BJ (cell line): Measurements from ENCODE around the gene PMIS2. TPM values are rescaled to one million over a fixed set of nuclear protein-coding genes. Genes with fewer than 3 reads are reported as not detected.

Experiments used
- CTCF ChIA-PET: fragments of 350-600 bp; formaldehyde crosslinking; extraction: SDS; loops from one replicate; lab custom pipeline; 2021; ENCODE audit warnings: antibody characterized with exemption, inconsistent platforms; lab: Yijun Ruan, JAX
- POLR2A ChIA-PET: fragments of 300-600 bp; sonication (Branson Sonifier 250); formaldehyde crosslinking; extraction: SDS; loops from one replicate; lab custom pipeline; 2021; ENCODE audit warnings: antibody characterized with exemption; lab: Charles Lee
- DNase-seq: peaks from one replicate; pipeline ENCODE4 v3.0.0-alpha.2; 2011; ENCODE audit warnings: low read depth
- H3K27me3 ChIP-seq: 2 replicates; pipeline ENCODE4 v1.6.0; 2011; ENCODE audit warnings: low read length; ENCODE audit not compliant: control insufficient read depth, insufficient read depth
- H3K36me3 ChIP-seq: 2 replicates; pipeline ENCODE4 v1.5.1; 2011; ENCODE audit warnings: low read length; ENCODE audit not compliant: control insufficient read depth, insufficient read depth
- H3K4me3 ChIP-seq: 2 replicates; pipeline ENCODE4 v1.5.1; 2011; ENCODE audit warnings: low read depth, mild to moderate bottlenecking, control low read depth, low read length
- CTCF ChIP-seq: IDR thresholded peaks from 2 replicates; pipeline ENCODE4 v1.5.1; 2011; ENCODE audit warnings: low read depth, mild to moderate bottlenecking, control low read depth, inconsistent platforms, low read length, moderate library complexity; ENCODE audit not compliant: insufficient read depth
- polyA plus RNA-seq: library from polyadenylated mRNA; depleted of rRNA; stranded (reverse); fragments of >200 nt; gene quantifications from 2 replicates; pipeline ENCODE4 v1.2.3, GENCODE V29; 2011

PMIS2 gene
- polyA plus RNA-seq, 1 experiment, result not detected

GRCh38 chr19:35543280-35544109 is 42.5 kb upstream of the PMIS2 start:
- DNase-seq, result no peak
- H3K36me3 ChIP-seq, result peaks cover 4% of the 10 kb centered on the region
- no peaks in the 10 kb centered on the region for H3K27me3 ChIP-seq
- TF ChIP-seq CTCF, result no peak
- POLR2A ChIA-PET, result no interaction called here
- CTCF ChIA-PET, result interaction anchor here (1.5 to 2.7 kb wide), 2 partner anchors 14 to 33 kb away, joined by 3 to 9 read pairs; no protein-coding TSS in a partner anchor
- no peak overlapping the region for H3K4me3 ChIP-seq

- no peaks in the 10 kb centered on the region for H3K27me3 ChIP-seq
- ChIA-PET POLR2A (no interaction called here), CTCF (interaction anchor here (0.9 to 1.5 kb wide), 3 partner anchors 10 to 34 kb away, joined by 3 to 5 read pairs (median 3); no protein-coding TSS in a partner anchor)
- peak overlapping the region; percentile 93 for H3K4me3 ChIP-seq
- H3K36me3 ChIP-seq, result peaks cover 4% of the 10 kb centered on the region
- TF ChIP-seq CTCF, result no peak
- DNase-seq, result no peak
Measured at GRCh38 chr19:35544110-35544802, 41.7 kb upstream of the PMIS2 start.

- peak; percentile 30 for DNase-seq
- POLR2A ChIA-PET, result no interaction called here
- H3K36me3 ChIP-seq, result peaks cover 4% of the 10 kb centered on the region
- no peaks in the 10 kb centered on the region for H3K27me3 ChIP-seq
- peak within 1 kb of the TSS; percentile 93 for H3K4me3 ChIP-seq
- no peak for TF ChIP-seq CTCF
- CTCF ChIA-PET, result interaction anchor here (0.9 to 1.5 kb wide), 3 partner anchors 11 to 35 kb away, joined by 3 to 5 read pairs (median 3); no protein-coding TSS in a partner anchor
Measured at GRCh38 chr19:35545001-35545854, 40.7 kb upstream of the PMIS2 start, which contains the start of gene TMEM147. TMEM147 (plus strand) TSS chr19:35545626; CDS start chr19:35545740, 114 bp downstream.

- CTCF ChIA-PET, result no interaction called here
- no peak for DNase-seq
- H3K36me3 ChIP-seq, result peaks cover 4% of the 10 kb centered on the region
- POLR2A ChIA-PET, result no interaction called here
- H3K27me3 ChIP-seq, result no peaks in the 10 kb centered on the region
- TF ChIP-seq CTCF, result no peak
- H3K4me3 ChIP-seq, result peak overlapping the region; percentile 93
Measured at GRCh38 chr19:35545855-35546381, 40.1 kb upstream of the PMIS2 start.
